ENCODE measurements around the gene ARHGAP28.

Gene ARHGAP28

DNA sequence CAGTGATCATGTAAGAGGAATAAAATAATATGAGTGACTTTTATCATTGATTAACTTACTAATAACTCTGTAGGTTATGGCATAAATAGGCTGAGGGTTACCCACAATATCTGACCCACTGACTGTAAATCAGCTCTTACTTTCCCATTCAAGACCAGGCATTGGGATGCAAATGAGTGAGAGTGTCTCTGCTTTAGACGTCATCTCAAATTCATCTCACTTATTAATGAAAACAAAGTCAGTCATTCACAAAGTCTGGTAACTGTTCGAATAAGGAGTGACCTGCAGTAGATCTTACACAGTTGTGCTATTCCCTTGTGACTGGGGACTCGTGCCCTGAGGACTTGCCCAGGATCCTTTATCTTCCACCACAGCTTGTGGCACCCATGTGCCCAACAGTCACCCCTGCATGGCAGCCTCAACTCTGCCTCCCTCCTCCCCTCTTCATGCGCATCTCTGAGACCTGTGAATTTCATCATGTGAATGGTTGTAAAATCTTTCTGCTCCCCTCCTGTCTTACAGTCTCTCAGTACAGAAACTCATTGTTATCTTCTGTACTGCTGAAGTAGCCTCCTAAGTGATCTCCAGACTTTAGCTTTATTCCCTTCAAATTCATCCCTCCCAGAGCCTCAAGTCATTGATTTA, 131.4 kb downstream of the ARHGAP28 start:
- TF ChIP-seq CTCF (IDR thresholded peaks at IDR 0.05; ENCODE audit: control insufficient read depth, insufficient read depth, low read depth, low read length, missing control alignments): no peak
- no peak overlapping the region for H3K4me3 ChIP-seq (ENCODE audit: control insufficient read depth, low read depth, low read length)
- no peak for DNase-seq (ENCODE audit: low read depth)

GRCh38 chr18:6865251-6865650, 135.7 kb downstream of the ARHGAP28 start:
- no peak for TF ChIP-seq CTCF (IDR thresholded peaks at IDR 0.05; ENCODE audit: control insufficient read depth, insufficient read depth, low read depth, low read length, missing control alignments)
- DNase-seq (ENCODE audit: low read depth): no peak
- H3K4me3 ChIP-seq (ENCODE audit: control insufficient read depth, low read depth, low read length): no peak overlapping the region

DNA sequence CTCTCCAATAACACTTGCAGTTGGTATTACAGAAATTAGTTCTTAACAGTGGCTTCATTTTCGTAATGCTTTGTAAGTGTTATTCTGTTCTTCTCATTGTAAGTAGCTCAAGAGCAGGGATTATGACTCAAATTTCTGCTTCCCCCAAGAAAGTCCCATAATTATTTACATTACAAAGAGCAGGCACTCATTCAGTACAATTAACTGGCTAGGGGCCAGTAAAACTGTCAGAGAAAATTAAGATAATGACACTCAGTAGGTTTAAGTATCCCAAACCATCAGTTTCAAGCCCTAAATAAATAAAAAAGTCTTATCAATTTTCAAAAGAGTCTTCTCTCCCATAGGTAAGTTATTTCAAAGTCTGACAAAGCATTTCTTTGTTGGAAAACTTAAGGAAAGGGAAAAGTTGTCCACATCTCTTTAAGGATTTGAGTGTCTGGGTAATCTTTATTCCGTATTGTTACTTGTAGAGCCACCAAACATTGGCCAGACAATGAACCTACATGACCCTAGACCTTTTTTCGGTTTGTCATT, 137.1 kb downstream of the ARHGAP28 start:
- no peak for TF ChIP-seq CTCF (IDR thresholded peaks at IDR 0.05; ENCODE audit: control insufficient read depth, insufficient read depth, low read depth, low read length, missing control alignments)
- no peak overlapping the region for H3K4me3 ChIP-seq (ENCODE audit: control insufficient read depth, low read depth, low read length)
- DNase-seq (ENCODE audit: low read depth): no peak

DNA sequence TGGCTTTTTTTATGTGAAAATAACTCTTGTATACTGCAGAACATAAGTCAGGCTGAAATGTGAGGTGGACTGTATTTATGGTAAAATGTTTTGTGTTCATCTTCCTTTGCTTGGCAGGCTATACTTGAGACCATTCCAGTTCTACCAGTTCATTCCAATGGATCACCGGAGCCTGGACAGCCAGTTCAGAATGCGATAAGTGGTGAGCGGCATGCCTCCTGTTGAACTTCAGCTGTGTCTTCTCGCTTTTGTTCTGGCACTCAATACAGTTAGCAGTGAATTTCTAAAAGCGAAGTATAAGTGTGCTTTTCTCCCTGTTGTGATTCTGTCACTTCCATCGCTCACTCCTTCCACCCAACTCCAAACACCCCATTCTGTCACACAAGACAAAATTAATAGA, 138.5 kb downstream of the ARHGAP28 start:
- H3K4me3 ChIP-seq (ENCODE audit: control insufficient read depth, low read depth, low read length): no peak overlapping the region
- no peak for DNase-seq (ENCODE audit: low read depth)
- TF ChIP-seq CTCF (IDR thresholded peaks at IDR 0.05; ENCODE audit: control insufficient read depth, insufficient read depth, low read depth, low read length, missing control alignments): no peak

- DNase-seq (ENCODE audit: low read depth): no peak
- no peak overlapping the region for H3K4me3 ChIP-seq (ENCODE audit: control insufficient read depth, low read depth, low read length)
- TF ChIP-seq CTCF (IDR thresholded peaks at IDR 0.05; ENCODE audit: control insufficient read depth, insufficient read depth, low read depth, low read length, missing control alignments): no peak
These were observed 142.1 kb downstream of the ARHGAP28 start for GRCh38 chr18:6871566-6871965.

- DNase-seq (ENCODE audit: low read depth): no peak
- no peak for TF ChIP-seq CTCF (IDR thresholded peaks at IDR 0.05; ENCODE audit: control insufficient read depth, insufficient read depth, low read depth, low read length, missing control alignments)
- no peak overlapping the region for H3K4me3 ChIP-seq (ENCODE audit: control insufficient read depth, low read depth, low read length)
These were observed 143.7 kb downstream of the ARHGAP28 start for GRCh38 chr18:6873040-6873751.
